Activated CD8-positive, alpha-beta T cell treated with anti-CD3 and anti-CD28 coated beads, Interleukin-2, amount 10 ng/mL, durations not matched to agents 7 days and 5 days (primary cell): ENCODE measurements around the gene KLK4. TPM values are rescaled to one million over a fixed set of nuclear protein-coding genes. Genes with fewer than 3 reads are reported as not detected.

Experiments used
- ATAC-seq: fragments of 150-1000 bp; cut with Tn5 transposase; one replicate; pipeline ENCODE4 v1.10.0; 2021; ENCODE audit warnings: moderate library complexity
- CTCF ChIA-PET: fragments of 350-600 bp; sonication (Branson Sonifier 250); formaldehyde crosslinking; loops from one replicate; lab custom pipeline; 2021; ENCODE audit warnings: antibody characterized with exemption; lab: Charles Lee
- POLR2A ChIA-PET: fragments of 350-600 bp; sonication (Branson Sonifier 250); formaldehyde crosslinking; loops from one replicate; lab custom pipeline; 2021; ENCODE audit warnings: antibody characterized with exemption; lab: Charles Lee
- DNase-seq: peaks from one replicate; pipeline ENCODE4 v3.0.0-alpha.2; 2020
- H3K27ac Mint-ChIP-seq: one replicate; pipeline ENCODE4 v1.8.0; 2021; ENCODE audit warnings: mild to moderate bottlenecking, mixed read lengths
- H3K27me3 Mint-ChIP-seq: one replicate; pipeline ENCODE4 v1.8.0; 2021; ENCODE audit warnings: low read depth, mixed read lengths
- H3K36me3 Mint-ChIP-seq: one replicate; pipeline ENCODE4 v1.8.0; 2021; ENCODE audit warnings: low read depth, mixed read lengths
- H3K4me1 Mint-ChIP-seq: one replicate; pipeline ENCODE4 v1.8.0; 2021; ENCODE audit warnings: low read depth, mixed read lengths
- H3K4me3 Mint-ChIP-seq: one replicate; pipeline ENCODE4 v1.8.0; 2021; ENCODE audit warnings: mild to moderate bottlenecking, mixed read lengths
- H3K9me3 Mint-ChIP-seq: one replicate; pipeline ENCODE4 v1.8.0; 2022; ENCODE audit warnings: mixed read lengths; ENCODE audit not compliant: insufficient read depth
- total RNA-seq, 2 experiments: library from RNA; stranded (reverse); gene quantifications; one replicate each; pipeline ENCODE4 v1.2.3, GENCODE V29; 2021

Gene KLK4
- total RNA-seq, 2 experiments from 2014 or later: not detected

GRCh38 chr19:50874211-50874610 lies 37.0 kb downstream of the KLK4 start:
- Mint-ChIP-seq H3K4me3 (no peak overlapping the region), H3K27ac (no peak overlapping the region), H3K36me3 (no peaks in the 10 kb centered on the region), H3K9me3 (no peaks in the 10 kb centered on the region), H3K27me3 (peaks cover 13% of the 10 kb centered on the region), H3K4me1 (no peaks in the 10 kb centered on the region)
- ChIA-PET POLR2A (no interaction called here), CTCF (no interaction called here)
- DNase-seq (no peak), ATAC-seq (no peak)

- POLR2A ChIA-PET: no interaction called here
- Mint-ChIP-seq H3K36me3 (no peaks in the 10 kb centered on the region), H3K27ac (no peak within 1 kb of the TSS), H3K4me1 (no peaks in the 10 kb centered on the region), H3K4me3 (no peak within 1 kb of the TSS), H3K9me3 (no peaks in the 10 kb centered on the region), H3K27me3 (peaks cover 14% of the 10 kb centered on the region)
- ATAC-seq: no peak
- DNase-seq: no peak
- CTCF ChIA-PET: no interaction called here
These were observed 38.1 kb downstream of the KLK4 start, which contains the start of gene KLK2 for GRCh38 chr19:50873056-50873455. Gene KLK2, plus strand, starts transcription at chr19:50873439. Its CDS starts 35 bp downstream, at chr19:50873474.

GRCh38 chr19:50870417-50871089 lies 40.6 kb downstream of the KLK4 start:
- ATAC-seq: no peak
- no peak overlapping the region for H3K4me3 Mint-ChIP-seq
- CTCF ChIA-PET: interaction anchor here (1.4 kb wide), 1 partner anchor 51 kb away, joined by 4 read pairs; no protein-coding TSS in a partner anchor

GRCh38 chr19:50869479-50869878 lies 41.7 kb downstream of the KLK4 start:
- Mint-ChIP-seq H3K9me3 (no peaks in the 10 kb centered on the region), H3K36me3 (no peaks in the 10 kb centered on the region), H3K27ac (no peak overlapping the region), H3K4me3 (no peak overlapping the region), H3K27me3 (peaks cover 20% of the 10 kb centered on the region), H3K4me1 (no peaks in the 10 kb centered on the region)
- ATAC-seq (no peak), DNase-seq (no peak)
- CTCF ChIA-PET: no interaction called here
- POLR2A ChIA-PET: no interaction called here

More at GRCh38 chr19:50870417-50871089, 40.6 kb downstream of the KLK4 start:
- no peaks in the 10 kb centered on the region for H3K4me1 Mint-ChIP-seq
- POLR2A ChIA-PET: no interaction called here
- H3K27ac Mint-ChIP-seq: no peak overlapping the region
- no peaks in the 10 kb centered on the region for H3K9me3 Mint-ChIP-seq
- no peaks in the 10 kb centered on the region for H3K36me3 Mint-ChIP-seq
- DNase-seq: peak; percentile 28
- H3K27me3 Mint-ChIP-seq: peaks cover 20% of the 10 kb centered on the region

- ATAC-seq (no peak), DNase-seq (no peak)
- ChIA-PET CTCF (no interaction called here), POLR2A (no interaction called here)
- Mint-ChIP-seq H3K4me1 (no peaks in the 10 kb centered on the region), H3K9me3 (no peaks in the 10 kb centered on the region), H3K27me3 (peaks cover 24% of the 10 kb centered on the region), H3K4me3 (no peak overlapping the region), H3K36me3 (no peaks in the 10 kb centered on the region), H3K27ac (no peak overlapping the region)
These were observed 49.5 kb downstream of the KLK4 start for GRCh38 chr19:50861496-50862286.

GRCh38 chr19:50861010-50861409 lies 50.2 kb downstream of the KLK4 start:
- ChIA-PET CTCF (no interaction called here), POLR2A (no interaction called here)
- no peak overlapping the region for H3K4me3 Mint-ChIP-seq
- peaks cover 20% of the 10 kb centered on the region for H3K27me3 Mint-ChIP-seq
- ATAC-seq: no peak
- no peak for DNase-seq
- H3K27ac Mint-ChIP-seq: no peak overlapping the region
- no peaks in the 10 kb centered on the region for H3K36me3 Mint-ChIP-seq
- H3K4me1 Mint-ChIP-seq: no peaks in the 10 kb centered on the region
- H3K9me3 Mint-ChIP-seq: no peaks in the 10 kb centered on the region

- Mint-ChIP-seq H3K27ac (no peak overlapping the region), H3K27me3 (peaks cover 25% of the 10 kb centered on the region), H3K9me3 (no peaks in the 10 kb centered on the region), H3K4me1 (no peaks in the 10 kb centered on the region), H3K4me3 (no peak overlapping the region), H3K36me3 (no peaks in the 10 kb centered on the region)
- POLR2A ChIA-PET: no interaction called here
- CTCF ChIA-PET: no interaction called here
- DNase-seq: no peak
- no peak for ATAC-seq
These were observed 51.3 kb downstream of the KLK4 start for GRCh38 chr19:50859849-50860248.

GRCh38 chr19:50858886-50859285 lies 52.3 kb downstream of the KLK4 start:
- H3K36me3 Mint-ChIP-seq: no peaks in the 10 kb centered on the region
- no peaks in the 10 kb centered on the region for H3K9me3 Mint-ChIP-seq
- H3K4me3 Mint-ChIP-seq: no peak overlapping the region
- DNase-seq: no peak
- peaks cover 30% of the 10 kb centered on the region for H3K27me3 Mint-ChIP-seq
- CTCF ChIA-PET: no interaction called here
- no peak overlapping the region for H3K27ac Mint-ChIP-seq
- no peaks in the 10 kb centered on the region for H3K4me1 Mint-ChIP-seq
- POLR2A ChIA-PET: no interaction called here
- peak; percentile 15 for ATAC-seq

GRCh38 chr19:50857366-50857765 lies 53.8 kb downstream of the KLK4 start:
- ChIA-PET POLR2A (no interaction called here), CTCF (no interaction called here)
- Mint-ChIP-seq H3K9me3 (no peaks in the 10 kb centered on the region), H3K36me3 (no peaks in the 10 kb centered on the region), H3K27ac (no peak overlapping the region), H3K4me3 (no peak overlapping the region), H3K4me1 (no peaks in the 10 kb centered on the region), H3K27me3 (peaks cover 34% of the 10 kb centered on the region)
- DNase-seq: no peak
- ATAC-seq: no peak

Other genes with a start within 250 kb of the KLK4 start
- gene SHANK1, start 191.6 kb downstream of the KLK4 start, total RNA-seq: not detected
- 1 to 10 TPM; 1.4 to 2.3 TPM for gene CLEC11A, start 188.0 kb downstream of the KLK4 start, total RNA-seq
- not detected for gene GPR32, start 140.9 kb downstream of the KLK4 start, total RNA-seq
- not detected for gene ACP4, start 121.0 kb downstream of the KLK4 start, total RNA-seq
- under 1 TPM; 0.45 to 0.47 TPM for gene KLK1, start 87.6 kb downstream of the KLK4 start, total RNA-seq
- gene KLK15, start 77.8 kb downstream of the KLK4 start, total RNA-seq: not detected
- not detected for gene KLK3, start 56.5 kb downstream of the KLK4 start, total RNA-seq
- gene KLK2, start 38.0 kb downstream of the KLK4 start, total RNA-seq: not detected
- not detected for gene KLK5, start 41.6 kb upstream of the KLK4 start, total RNA-seq
- not detected for gene KLK6, start 58.2 kb upstream of the KLK4 start, total RNA-seq
- gene KLK7, start 72.5 kb upstream of the KLK4 start, total RNA-seq: not detected
- gene KLK8, start 90.2 kb upstream of the KLK4 start, total RNA-seq: not detected
- not detected for gene KLK10, start 108.3 kb upstream of the KLK4 start, total RNA-seq
- not detected for gene KLK11, start 115.2 kb upstream of the KLK4 start, total RNA-seq
- not detected for gene KLK12, start 123.6 kb upstream of the KLK4 start, total RNA-seq
- gene KLK13, start 153.7 kb upstream of the KLK4 start, total RNA-seq: not detected
- gene KLK14, start 171.5 kb upstream of the KLK4 start, total RNA-seq: under 1 TPM in 1 of 2 experiments, not detected in 1; 0.57 TPM
- 1 to 10 TPM; 8.7 to 10.0 TPM for gene CTU1, start 197.0 kb upstream of the KLK4 start, total RNA-seq
- gene SIGLEC9, start 213.5 kb upstream of the KLK4 start, total RNA-seq: under 1 TPM; 0.58 to 0.60 TPM
- not detected for gene SIGLEC7, start 230.9 kb upstream of the KLK4 start, total RNA-seq